Thymus (tissue), 11 donors: ENCODE data around the gene EFNA4. TPM values are rescaled to one million over a fixed set of nuclear protein-coding genes. Genes with fewer than 3 reads are reported as not detected.

Experiments used
- DNase-seq, 9 donors: peaks; one replicate each; pipeline ENCODE4 v3.0.0-alpha.2; 2013; ENCODE audit warnings: low spot score in 9 of 9, low read depth in 6 of 9, missing footprints in 1 of 9
- H3K27ac ChIP-seq, 2 donors: one replicate each; pipeline ENCODE4 v1.5.1; 2013; ENCODE audit warnings: control low read depth in 1 of 2, low read depth in 1 of 2, low read length in 1 of 2, mild to moderate bottlenecking in 1 of 2, moderate library complexity in 1 of 2
- H3K27me3 ChIP-seq, 2 donors: one replicate each; pipeline ENCODE4 v1.5.1; 2013; ENCODE audit warnings: low read length in 1 of 2; ENCODE audit not compliant: control insufficient read depth in 2 of 2, insufficient read depth in 1 of 2
- H3K36me3 ChIP-seq, 2 donors: one replicate each; pipeline ENCODE4 v1.5.1; 2013; ENCODE audit warnings: low read length in 1 of 2, mild to moderate bottlenecking in 1 of 2, moderate library complexity in 1 of 2; ENCODE audit not compliant: control insufficient read depth in 2 of 2, insufficient read depth in 2 of 2
- H3K4me1 ChIP-seq, 2 donors: one replicate each; pipeline ENCODE4 v1.5.1; 2013; ENCODE audit warnings: low read length in 2 of 2; ENCODE audit not compliant: control insufficient read depth in 2 of 2, insufficient read depth in 2 of 2
- H3K4me3 ChIP-seq, 2 donors: one replicate each; pipeline ENCODE4 v1.5.1; 2013; ENCODE audit warnings: low read length in 2 of 2, control low read depth in 1 of 2, mild to moderate bottlenecking in 1 of 2
- H3K9me3 ChIP-seq, 2 donors: one replicate each; pipeline ENCODE4 v1.5.1; 2013; ENCODE audit warnings: low read length in 1 of 2, mild to moderate bottlenecking in 1 of 2; ENCODE audit not compliant: control insufficient read depth in 2 of 2, insufficient read depth in 1 of 2
- WGBS: extraction: QIAGEN DNeasy Blood & Tissue Kit; methylation state at CpG from one replicate; pipeline ENCODE4 v1.1.7; 2013; 5-methylcytosine and 5-hydroxymethylcytosine counted together
- polyA plus RNA-seq: library from polyadenylated mRNA; stranded (reverse); fragments of 200-250 nt; gene quantifications from one replicate; pipeline ENCODE4 v1.2.3, GENCODE V29; 2013
- total RNA-seq: library from RNA; stranded (reverse); fragments of 120-200 nt; gene quantifications from one replicate; pipeline ENCODE4 v1.2.4, GENCODE V29; 2013
- donor health status: healthy.

EFNA4 gene
- total and polyA plus RNA-seq, 2 donors = 4.9 to 7.4 TPM

DNA sequence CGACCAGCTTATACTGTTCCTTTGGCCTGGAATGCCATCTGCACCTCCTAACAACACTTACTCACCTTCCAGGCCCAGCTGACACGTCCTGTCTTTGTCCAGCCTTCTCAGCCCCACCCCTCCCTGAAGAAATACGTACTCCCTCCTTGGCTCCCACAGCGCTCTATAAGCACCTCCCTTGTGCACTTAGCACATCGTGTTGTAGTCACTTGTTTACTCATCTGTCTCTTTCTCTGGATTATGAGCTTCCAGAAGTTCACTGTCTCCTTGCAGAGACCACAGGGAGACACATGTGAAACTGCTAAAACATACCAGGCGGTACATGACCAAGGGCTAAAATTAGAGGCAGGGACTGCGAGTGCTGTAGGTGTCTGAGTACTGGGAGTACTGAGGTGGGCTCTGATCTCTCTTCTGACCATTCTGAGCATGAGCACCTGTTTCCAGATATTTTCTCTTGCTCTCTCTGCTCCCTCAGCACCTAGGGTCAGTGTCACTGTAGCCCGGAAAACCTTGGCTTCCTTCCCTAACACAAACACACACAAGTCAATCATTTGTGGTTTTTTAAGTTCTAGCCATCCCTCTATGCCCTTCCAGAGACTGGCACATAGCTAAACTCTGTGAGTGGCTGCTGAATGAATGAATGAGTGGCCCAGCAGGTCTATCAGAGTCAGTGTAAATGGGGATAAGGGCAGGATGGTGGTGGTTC lies 24.8 kb upstream of the EFNA4 start:
- no peak for DNase-seq
- no peaks in the 10 kb centered on the region for H3K9me3 ChIP-seq
- peaks cover 2 to 61% of the 10 kb centered on the region in 2 donors for H3K27me3 ChIP-seq
- H3K4me1 ChIP-seq = no peaks in the 10 kb centered on the region
- H3K27ac ChIP-seq = no peak overlapping the region
- H3K36me3 ChIP-seq = no peaks in the 10 kb centered on the region
- H3K4me3 ChIP-seq = no peak overlapping the region
- 52% methylated on average over 8 of the region's 8 CpGs for WGBS

DNA sequence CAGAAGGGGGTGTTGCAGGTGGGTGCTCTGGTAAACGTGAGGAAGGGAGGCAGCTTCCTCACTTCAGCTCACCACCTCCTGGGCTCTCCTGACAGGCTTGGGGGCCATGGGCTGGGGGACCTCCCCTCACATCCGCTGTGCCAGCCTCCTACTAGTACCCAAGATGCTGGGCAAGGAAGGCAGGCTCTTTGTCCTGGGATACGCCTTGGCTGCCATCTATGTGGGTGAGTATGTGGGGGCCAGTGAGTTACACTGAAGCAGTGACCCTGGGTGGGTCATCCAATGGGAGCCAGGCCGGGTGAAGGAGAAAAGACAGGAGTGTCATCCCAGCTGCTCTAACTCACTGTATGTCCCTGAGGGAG lies 24.3 kb upstream of the EFNA4 start:
- no peak overlapping the region for H3K4me3 ChIP-seq
- no peak for DNase-seq
- WGBS = 74% methylated on average over 4 of the region's 4 CpGs
- no peaks in the 10 kb centered on the region for H3K9me3 ChIP-seq
- peaks cover 2 to 60% of the 10 kb centered on the region in 2 donors for H3K27me3 ChIP-seq
- no peak overlapping the region for H3K27ac ChIP-seq
- no peaks in the 10 kb centered on the region for H3K4me1 ChIP-seq
- H3K36me3 ChIP-seq = no peaks in the 10 kb centered on the region

DNA sequence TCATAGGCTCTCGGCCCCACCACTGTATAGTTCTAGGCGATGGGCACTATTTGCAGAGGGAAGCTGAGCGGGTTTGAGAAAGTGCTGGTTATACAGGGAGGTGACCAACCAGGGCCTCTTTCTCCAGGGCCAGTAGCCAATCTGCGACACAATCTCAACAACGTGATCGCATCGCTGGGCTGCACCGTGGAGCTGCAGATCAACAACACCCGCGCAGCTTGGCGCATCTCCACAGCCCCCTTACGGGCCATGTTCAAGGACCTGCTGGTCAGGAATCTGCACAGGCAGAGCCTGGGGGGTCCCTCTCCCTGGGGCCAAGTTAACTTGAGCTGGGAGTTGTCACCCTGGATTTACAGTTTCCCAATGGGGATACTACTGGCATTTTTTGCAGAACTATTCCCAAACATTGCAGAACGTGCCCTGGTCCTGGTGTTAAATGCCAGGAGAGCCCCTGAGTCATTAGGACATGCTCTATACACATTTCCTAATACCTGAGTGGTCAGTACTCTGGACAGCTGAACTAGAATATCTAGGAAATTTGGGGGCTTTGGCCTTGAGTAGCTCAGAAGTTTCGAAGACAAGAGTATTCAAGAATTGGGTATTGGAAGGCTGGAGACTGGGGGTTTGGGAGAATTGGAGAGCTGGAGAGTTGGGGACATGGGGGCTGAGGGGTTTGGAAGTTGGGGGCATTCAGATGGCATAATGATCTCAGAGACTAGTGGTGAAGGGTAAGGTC lies 23.0 kb upstream of the EFNA4 start:
- H3K27me3 ChIP-seq = peaks cover 2 to 63% of the 10 kb centered on the region in 2 donors
- DNase-seq = no peak
- H3K4me1 ChIP-seq = peaks cover 0 to 3% of the 10 kb centered on the region in 2 donors
- no peak overlapping the region for H3K4me3 ChIP-seq
- H3K27ac ChIP-seq = no peak overlapping the region
- no peaks in the 10 kb centered on the region for H3K36me3 ChIP-seq
- H3K9me3 ChIP-seq = no peaks in the 10 kb centered on the region
- 96% methylated on average over 14 of the region's 14 CpGs for WGBS

- 79% methylated on average over 5 of the region's 5 CpGs for WGBS
- DNase-seq = no peak
- Histone ChIP-seq H3K4me3 (no peak overlapping the region), H3K9me3 (no peaks in the 10 kb centered on the region), H3K4me1 (peaks cover 0 to 3% of the 10 kb centered on the region in 2 donors), H3K27me3 (peaks cover 2 to 70% of the 10 kb centered on the region in 2 donors), H3K27ac (no peak overlapping the region), H3K36me3 (no peaks in the 10 kb centered on the region)
These were observed 20.8 kb upstream of the EFNA4 start for GRCh38 chr1:155042789-155043188.

DNA sequence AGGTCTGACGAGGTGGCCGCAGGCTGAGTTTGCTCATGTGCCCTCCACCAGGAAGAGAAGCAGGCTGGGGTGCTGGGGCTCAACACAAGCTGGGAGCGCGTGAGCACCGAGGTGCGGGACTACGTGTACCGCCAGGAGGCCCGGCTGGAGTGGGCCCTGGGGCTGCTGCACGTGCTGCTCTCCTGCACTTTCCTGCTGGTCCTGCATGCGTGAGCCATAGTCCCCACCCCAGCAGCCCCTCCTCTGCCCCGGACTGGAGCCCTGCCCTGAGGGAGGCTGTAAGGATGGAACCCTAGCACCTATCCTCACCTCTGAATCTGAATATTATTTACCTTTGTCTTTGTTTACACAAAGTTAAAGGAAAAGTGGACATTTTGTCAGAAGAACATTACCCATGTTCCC lies 20.2 kb upstream of the EFNA4 start:
- Histone ChIP-seq H3K4me3 (no peak overlapping the region), H3K27ac (no peak overlapping the region)

GRCh38 chr1:155043793-155044192 lies 19.7 kb upstream of the EFNA4 start:
- Histone ChIP-seq H3K27me3 (peaks cover 0 to 67% of the 10 kb centered on the region in 2 donors), H3K4me1 (peaks cover 0 to 6% of the 10 kb centered on the region in 2 donors), H3K9me3 (no peaks in the 10 kb centered on the region), H3K36me3 (no peaks in the 10 kb centered on the region), H3K27ac (no peak overlapping the region), H3K4me3 (no peak overlapping the region)
- WGBS = 95% methylated on average over 3 of the region's 3 CpGs
- DNase-seq = no peak

More for the DNA sequence above, 20.2 kb upstream of the EFNA4 start:
- Histone ChIP-seq H3K27me3 (peaks cover 0 to 69% of the 10 kb centered on the region in 2 donors), H3K4me1 (peaks cover 0 to 6% of the 10 kb centered on the region in 2 donors), H3K36me3 (no peaks in the 10 kb centered on the region), H3K9me3 (no peaks in the 10 kb centered on the region)
- WGBS = 94% methylated on average over 12 of the region's 12 CpGs
- DNase-seq = no peak

DNA sequence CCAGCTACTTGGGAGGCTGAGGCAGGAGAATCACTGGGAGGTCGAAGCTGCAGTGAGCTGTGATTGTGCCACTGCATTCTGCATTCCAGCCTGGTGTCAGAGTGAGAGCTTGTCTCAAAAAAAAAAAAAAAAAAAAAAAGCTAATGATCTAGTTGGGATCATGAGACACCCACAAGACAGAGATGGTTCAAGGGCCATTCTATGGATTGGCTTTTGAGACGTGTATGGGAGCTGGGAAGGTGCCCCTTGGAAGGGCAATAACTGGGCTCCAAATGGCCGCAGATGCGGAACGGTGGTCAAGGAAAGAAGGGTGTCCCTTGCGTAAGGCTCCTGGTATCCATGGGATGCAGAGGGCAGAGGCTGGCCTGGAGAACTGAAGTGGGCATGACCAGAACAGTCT lies 19.2 kb upstream of the EFNA4 start:
- 92% methylated on average over 6 of the region's 6 CpGs for WGBS
- no peak overlapping the region for H3K27ac ChIP-seq
- no peak for DNase-seq
- no peaks in the 10 kb centered on the region for H3K36me3 ChIP-seq
- H3K9me3 ChIP-seq = no peaks in the 10 kb centered on the region
- H3K4me3 ChIP-seq = no peak overlapping the region
- H3K4me1 ChIP-seq = peaks cover 0 to 6% of the 10 kb centered on the region in 2 donors
- peaks cover 0 to 65% of the 10 kb centered on the region in 2 donors for H3K27me3 ChIP-seq

- Histone ChIP-seq H3K27ac (no peak overlapping the region), H3K4me3 (no peak overlapping the region), H3K4me1 (peaks cover 0 to 11% of the 10 kb centered on the region in 2 donors), H3K36me3 (no peaks in the 10 kb centered on the region), H3K9me3 (peaks cover 0 to 2% of the 10 kb centered on the region in 2 donors), H3K27me3 (peaks cover 3 to 71% of the 10 kb centered on the region in 2 donors)
- WGBS = 63% methylated on average over 7 of the region's 7 CpGs
- peak in 5 of 9 donors; percentile 37 to 74 (median 43) for DNase-seq
These were observed 18.5 kb upstream of the EFNA4 start for GRCh38 chr1:155044812-155045657.
